GM12872 (cell line): ENCODE results near the gene P2RY1.

Experiments
- CTCF ChIP-seq: IDR thresholded peaks from 3 replicates; pipeline ENCODE4 v1.5.1; 2011; ENCODE audit warnings: low read depth, mild to moderate bottlenecking, low read length, moderate library complexity; ENCODE audit not compliant: insufficient read depth

Gene P2RY1

GRCh38 chr3:152858170-152858800, 23.4 kb downstream of the P2RY1 start:
- no peak for TF ChIP-seq CTCF

- TF ChIP-seq CTCF, result no peak
These were observed 25.8 kb downstream of the P2RY1 start for GRCh38 chr3:152860736-152861135.

GRCh38 chr3:152865668-152866245, 30.8 kb downstream of the P2RY1 start:
- TF ChIP-seq CTCF, result no peak

GRCh38 chr3:152870027-152870426, 35.1 kb downstream of the P2RY1 start:
- no peak for TF ChIP-seq CTCF

GRCh38 chr3:152874896-152875749, 40.2 kb downstream of the P2RY1 start:
- TF ChIP-seq CTCF, result no peak

- no peak for TF ChIP-seq CTCF
These were observed 44.3 kb downstream of the P2RY1 start for GRCh38 chr3:152879130-152879789.

- no peak for TF ChIP-seq CTCF
These were observed 44.9 kb downstream of the P2RY1 start for GRCh38 chr3:152879790-152880174.
